Ecto neural progenitor cell (in vitro differentiated cells): ENCODE results near the gene TMTC2.

Experiments used
- DNase-seq: peaks from one replicate; pipeline ENCODE4 v3.0.0-alpha.2; 2018; ENCODE audit warnings: low spot score

TMTC2 gene

GRCh38 chr12:82848845-82849244 lies 162.1 kb downstream of the TMTC2 start:
- no peak for DNase-seq

GRCh38 chr12:82852529-82852928 lies 165.8 kb downstream of the TMTC2 start:
- DNase-seq, result no peak

DNA sequence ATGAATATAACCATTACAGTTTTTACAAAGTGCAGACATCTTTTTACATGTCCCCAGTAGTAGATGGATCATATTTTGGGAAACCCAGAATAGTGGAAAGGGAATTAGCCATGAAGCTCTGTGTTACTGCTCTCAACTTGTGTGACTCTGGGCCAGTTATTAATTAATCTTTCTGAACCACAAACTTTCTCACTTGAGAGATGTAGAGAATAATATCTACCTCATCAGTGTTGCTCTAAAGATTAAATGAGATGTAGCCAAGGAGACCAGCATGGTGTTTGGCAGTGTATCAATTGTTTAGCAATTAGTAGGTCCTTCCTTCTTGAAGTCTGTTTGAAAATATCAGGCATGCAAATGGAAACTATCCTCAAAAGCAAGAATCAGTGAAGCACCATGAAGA lies 169.2 kb downstream of the TMTC2 start:
- DNase-seq, result no peak

DNA sequence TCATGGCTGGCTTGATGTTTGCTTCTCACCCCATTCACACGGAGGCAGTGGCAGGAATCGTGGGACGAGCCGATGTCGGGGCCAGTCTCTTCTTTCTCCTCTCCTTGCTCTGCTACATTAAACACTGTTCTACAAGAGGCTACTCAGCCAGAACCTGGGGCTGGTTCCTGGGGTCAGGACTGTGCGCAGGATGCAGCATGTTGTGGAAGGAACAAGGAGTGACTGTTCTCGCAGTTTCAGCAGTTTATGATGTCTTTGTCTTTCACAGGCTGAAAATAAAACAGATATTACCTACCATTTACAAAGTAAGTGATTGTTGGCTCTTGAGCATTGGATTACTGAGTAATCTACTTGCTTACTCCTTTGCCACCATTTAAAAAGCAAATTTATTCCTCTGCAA lies 170.6 kb downstream of the TMTC2 start:
- DNase-seq, result peak; percentile 51

DNA sequence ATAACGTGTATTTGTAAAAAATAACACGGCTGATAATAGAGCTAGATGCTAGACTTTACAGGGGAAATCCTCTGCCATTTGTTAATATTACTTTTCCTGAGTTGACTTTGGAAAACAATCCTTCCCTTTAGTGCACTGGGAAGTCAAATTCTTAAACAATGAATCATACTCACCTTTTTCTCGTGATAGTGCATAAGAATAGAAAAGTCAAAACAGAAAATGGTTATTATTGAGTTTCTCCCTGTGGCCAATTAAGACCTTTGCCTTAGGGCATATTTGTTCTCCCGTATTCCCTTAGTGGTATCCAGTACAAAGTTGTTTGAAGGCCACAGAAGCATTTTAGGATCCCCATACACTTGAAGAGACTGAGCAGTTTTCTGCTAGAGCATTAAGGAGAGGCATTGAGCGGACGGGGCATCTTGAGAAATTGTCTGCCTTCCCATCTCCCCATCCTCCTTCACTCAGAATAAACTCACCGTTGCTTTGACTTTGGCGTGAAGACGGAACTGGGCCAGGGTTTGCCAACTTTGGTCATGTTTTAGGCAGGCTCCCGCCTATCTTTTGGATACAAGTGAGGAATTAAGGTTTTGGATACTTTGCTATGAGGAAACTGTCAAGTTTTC lies 171.3 kb downstream of the TMTC2 start:
- DNase-seq, result no peak

DNA sequence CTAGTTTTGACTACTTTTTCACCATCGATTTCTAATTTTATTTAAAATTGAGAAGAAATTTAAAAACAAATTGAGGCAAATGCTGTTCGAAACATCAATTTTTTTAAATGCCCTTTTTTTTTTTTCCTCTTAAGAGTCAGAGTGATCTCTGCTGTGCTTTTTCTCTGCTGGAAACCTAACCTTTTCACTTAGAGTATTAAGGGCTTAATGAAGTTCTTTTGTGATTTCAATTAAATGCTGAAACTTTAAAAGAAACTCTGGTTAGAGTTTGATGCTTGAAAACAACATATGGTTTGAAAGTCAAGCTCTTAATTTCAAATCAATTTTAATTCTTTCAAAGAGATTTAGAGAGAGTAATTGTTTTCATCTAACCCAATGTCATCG lies 171.8 kb downstream of the TMTC2 start:
- no peak for DNase-seq

GRCh38 chr12:82862069-82862841 lies 175.5 kb downstream of the TMTC2 start:
- DNase-seq, result no peak

DNA sequence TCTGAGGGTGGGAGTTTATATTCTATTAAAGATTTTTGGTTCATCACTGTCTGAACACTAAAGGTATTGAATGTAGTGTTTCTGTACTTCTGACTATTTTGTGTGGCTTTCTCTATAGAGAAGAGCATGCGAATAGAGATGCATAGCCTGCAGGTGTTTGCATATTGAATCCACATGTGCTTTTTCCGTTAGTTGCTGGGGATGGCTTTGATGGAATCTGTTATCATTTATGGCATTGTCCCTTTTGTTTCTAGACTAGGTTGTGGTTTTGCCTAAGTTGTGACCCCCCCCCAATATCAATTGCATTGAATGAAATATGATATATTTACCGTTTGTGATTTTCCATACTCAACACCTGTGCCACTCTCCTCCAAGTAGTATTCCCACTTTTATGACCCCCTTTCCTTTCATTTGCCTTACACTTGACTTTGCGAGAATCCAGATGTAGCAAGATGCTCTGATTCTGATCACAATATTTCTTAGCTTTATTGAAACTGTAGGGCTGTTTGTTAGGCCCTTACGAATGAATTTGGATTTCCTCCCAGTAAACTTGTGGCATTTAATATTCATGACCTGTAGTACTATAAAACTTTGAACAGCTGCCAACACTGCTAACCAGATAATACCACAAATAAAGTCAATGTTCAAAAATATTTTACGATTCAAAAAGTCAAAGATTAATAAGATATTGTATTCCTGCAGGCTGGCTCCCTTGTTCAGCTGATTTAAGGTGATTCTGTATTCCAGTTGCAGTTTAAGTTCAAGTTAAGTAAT lies 176.4 kb downstream of the TMTC2 start:
- DNase-seq, result no peak

- DNase-seq, result no peak
Measured at GRCh38 chr12:82866227-82866775, 179.6 kb downstream of the TMTC2 start.

- no peak for DNase-seq
Measured at GRCh38 chr12:82866946-82867345, 180.2 kb downstream of the TMTC2 start.

GRCh38 chr12:82867762-82868500 lies 181.2 kb downstream of the TMTC2 start:
- no peak for DNase-seq

DNA sequence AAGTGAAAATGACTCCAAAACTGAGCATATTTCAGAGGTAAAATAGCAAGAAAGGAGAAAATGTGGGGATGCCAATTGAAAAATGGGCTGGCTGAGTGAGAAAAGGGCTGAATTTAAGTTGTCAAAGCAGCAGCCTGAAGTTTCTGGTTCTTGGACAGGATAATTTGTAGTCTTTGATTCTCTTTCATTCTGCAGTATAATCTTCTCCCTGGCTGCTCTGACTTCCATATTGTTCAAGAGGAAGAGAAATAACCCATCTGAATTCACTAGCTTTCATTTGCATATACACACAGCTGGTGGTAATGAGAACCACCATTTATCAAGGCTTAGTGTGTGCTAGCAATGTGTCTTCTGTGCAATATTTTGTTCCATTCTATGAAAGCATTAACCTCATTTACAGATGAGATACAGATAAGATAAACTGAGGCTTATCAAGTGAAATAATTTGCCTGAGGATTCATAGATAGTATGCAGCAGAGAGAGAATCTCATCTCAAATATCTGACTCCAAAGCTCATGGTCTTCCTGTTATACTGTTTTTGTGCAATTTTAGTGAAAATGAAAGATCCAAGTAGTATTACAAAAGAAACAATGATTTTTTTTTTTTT lies 184.2 kb downstream of the TMTC2 start:
- no peak for DNase-seq

GRCh38 chr12:82872088-82872487 lies 185.4 kb downstream of the TMTC2 start:
- DNase-seq, result no peak

- DNase-seq, result no peak
Measured at GRCh38 chr12:82873309-82873708, 186.6 kb downstream of the TMTC2 start.

GRCh38 chr12:82873951-82874350 lies 187.2 kb downstream of the TMTC2 start:
- no peak for DNase-seq

- DNase-seq, result no peak
Measured at GRCh38 chr12:82874945-82875344, 188.2 kb downstream of the TMTC2 start.

- DNase-seq, result no peak
Measured at GRCh38 chr12:82876075-82876474, 189.4 kb downstream of the TMTC2 start.

- no peak for DNase-seq
Measured at GRCh38 chr12:82877963-82878362, 191.3 kb downstream of the TMTC2 start.

DNA sequence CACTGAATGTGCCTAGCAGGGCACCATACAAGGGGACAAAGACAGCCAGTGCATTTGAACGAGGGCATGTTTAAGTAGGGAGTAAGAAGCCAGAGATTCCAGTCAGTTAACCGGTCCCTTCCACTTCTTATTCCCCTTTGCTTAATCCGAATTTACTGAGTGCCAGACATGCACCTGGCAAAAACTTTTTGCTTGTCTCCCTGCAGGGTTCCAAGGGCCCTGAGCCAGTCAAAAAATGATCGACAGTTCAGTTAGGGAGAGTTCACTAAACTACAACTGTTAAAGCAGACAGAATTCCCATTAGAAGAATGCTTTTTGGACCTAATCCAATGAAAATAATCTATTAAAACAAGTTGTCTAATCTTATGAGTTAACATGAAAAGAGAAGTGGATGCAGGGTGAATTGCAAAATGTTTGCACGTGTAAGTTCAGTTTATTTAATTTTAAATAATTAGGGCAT lies 193.8 kb downstream of the TMTC2 start:
- no peak for DNase-seq

DNA sequence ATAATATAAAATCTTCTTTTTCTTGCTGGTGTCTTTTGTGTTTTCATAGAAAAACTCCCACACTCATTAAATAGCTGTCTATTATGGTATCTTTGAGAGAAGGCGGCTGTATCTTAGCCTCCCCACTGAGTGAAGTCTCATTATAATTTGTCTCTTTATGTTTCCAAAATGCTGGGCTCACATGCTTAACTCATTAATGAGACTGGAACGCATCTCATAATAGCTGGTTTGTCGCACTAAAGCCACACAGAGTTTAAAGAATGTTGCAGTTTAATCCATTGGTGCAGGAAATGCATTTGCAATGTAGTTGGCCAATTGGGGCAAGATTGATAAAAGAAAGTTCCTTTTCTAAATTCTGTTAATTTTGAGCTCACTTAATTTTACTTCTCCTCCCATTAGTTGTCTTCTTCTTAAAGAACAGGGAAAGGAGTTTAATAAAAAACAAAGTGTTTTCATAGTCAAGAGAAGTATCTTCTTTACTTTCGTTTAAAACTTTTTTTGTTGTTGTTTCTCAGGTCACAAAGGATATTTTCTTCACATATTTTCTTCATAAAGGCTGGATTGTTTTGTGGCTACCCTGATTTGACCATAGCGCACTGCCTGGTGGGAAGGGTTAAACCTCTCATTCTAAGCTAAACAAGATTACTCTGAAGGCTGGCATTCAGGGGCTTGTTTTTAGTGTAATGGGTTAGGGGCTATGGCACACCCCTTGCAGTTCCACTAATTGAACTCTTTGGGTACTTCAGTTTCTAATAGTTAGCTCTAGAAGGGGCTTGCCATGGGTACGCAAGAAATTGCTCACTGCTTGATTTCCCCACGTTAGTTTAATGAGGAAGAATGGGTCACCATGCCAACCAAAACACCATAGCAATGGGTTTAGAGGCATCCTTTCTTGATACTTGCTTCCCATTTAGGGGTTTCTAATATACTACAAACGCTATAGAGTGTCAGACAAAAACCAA lies 197.0 kb downstream of the TMTC2 start:
- no peak for DNase-seq
